ENCODE results near the gene SRSF6.

- TF ChIP-seq CTCF (IDR thresholded peaks at IDR 0.05) (no peak), POLR2A (IDR thresholded peaks at IDR 0.05) (no peak)
Observed at GRCh38 chr20:43463527-43464218, 6.0 kb downstream of the SRSF6 start.
